PFSK-1 (cell line): Measurements from ENCODE around the gene RPTOR.

Experiments used
- FOXP2 ChIP-seq: optimal IDR thresholded peaks from 2 replicates; pipeline ENCODE3; 2011; ENCODE audit warnings: borderline replicate concordance, control low read depth, inconsistent platforms; ENCODE audit not compliant: insufficient read depth; ENCODE audit errors: extremely low read length, extremely low read depth
- POLR2AphosphoS5 ChIP-seq: IDR thresholded peaks from 2 replicates; pipeline ENCODE4 v1.6.1; 2012; ENCODE audit warnings: low read depth, mild to moderate bottlenecking, control low read depth, low read length, moderate library complexity
- REST ChIP-seq, 2 experiments: IDR thresholded peaks; 2 replicates each; pipeline versions ENCODE4 v1.6.1 to v1.8.0; 2011 to 2012; ENCODE audit warnings: low read depth in 2 of 2, low read length in 2 of 2, control low read depth in 1 of 2, inconsistent platforms in 1 of 2, mild to moderate bottlenecking in 1 of 2, moderate library complexity in 1 of 2; ENCODE audit not compliant: insufficient read depth in 1 of 2
- SIN3A ChIP-seq: IDR thresholded peaks from 2 replicates; pipeline ENCODE4 v1.6.1; 2012; ENCODE audit warnings: mild to moderate bottlenecking, low read length, moderate library complexity, borderline replicate concordance; ENCODE audit not compliant: insufficient read depth
- TAF1 ChIP-seq: IDR thresholded peaks from 2 replicates; pipeline ENCODE4 v1.6.1; 2012; ENCODE audit warnings: low read length, control low read depth, borderline replicate concordance; ENCODE audit not compliant: insufficient read depth

RPTOR gene

GRCh38 chr17:80924807-80925610 lies 380.4 kb downstream of the RPTOR start:
- no peak for TF ChIP-seq POLR2AphosphoS5

GRCh38 chr17:80925688-80926335 lies 381.2 kb downstream of the RPTOR start:
- TF ChIP-seq POLR2AphosphoS5 (no peak), FOXP2 (no peak), TAF1 (no peak), REST (IDR thresholded peaks at IDR 0.05; ENCODE audit: insufficient read depth in 1 of 2, low read depth in 2 of 2, low read length in 2 of 2) (no peak), SIN3A (no peak)

- no peak for TF ChIP-seq SIN3A
- TF ChIP-seq TAF1: no peak
- no peak for TF ChIP-seq POLR2AphosphoS5
- TF ChIP-seq REST (IDR thresholded peaks at IDR 0.05; ENCODE audit: insufficient read depth in 1 of 2, low read depth in 2 of 2, low read length in 2 of 2): no peak
- no peak for TF ChIP-seq FOXP2
Measured at GRCh38 chr17:80926591-80927250, 382.1 kb downstream of the RPTOR start.

GRCh38 chr17:80927791-80928216 lies 383.2 kb downstream of the RPTOR start:
- TF ChIP-seq FOXP2: no peak
- no peak for TF ChIP-seq TAF1
- TF ChIP-seq REST (IDR thresholded peaks at IDR 0.05; ENCODE audit: insufficient read depth in 1 of 2, low read depth in 2 of 2, low read length in 2 of 2): no peak
- no peak for TF ChIP-seq POLR2AphosphoS5
- no peak for TF ChIP-seq SIN3A

- TF ChIP-seq POLR2AphosphoS5: no peak
- no peak for TF ChIP-seq SIN3A
- TF ChIP-seq TAF1: no peak
- TF ChIP-seq REST (IDR thresholded peaks at IDR 0.05; ENCODE audit: insufficient read depth in 1 of 2, low read depth in 2 of 2, low read length in 2 of 2): no peak
- TF ChIP-seq FOXP2: no peak
Measured at GRCh38 chr17:80929449-80929848, 384.8 kb downstream of the RPTOR start.
